Prostate gland (tissue), 2 donors: ENCODE measurements around the gene KCTD1. TPM values are rescaled to one million over a fixed set of nuclear protein-coding genes. Genes with fewer than 3 reads are reported as not detected.

Experiments used
- DNase-seq: peaks from one replicate; pipeline ENCODE4 v3.0.0-alpha.2; 2019; ENCODE audit warnings: low spot score
- H3K27ac ChIP-seq, 2 donors: fragments of 200-600 bp; sonication (generic); 2 replicates each; pipeline ENCODE4 v1.5.1; 2017 to 2019
- H3K27me3 ChIP-seq: fragments of 200-600 bp; sonication (generic); replicated peaks from 2 replicates; pipeline ENCODE4 v1.5.1; 2019; ENCODE audit not compliant: insufficient read depth
- H3K36me3 ChIP-seq, 2 donors: fragments of 200-600 bp; sonication (generic); 1 replicate in 1 of 2; 2 replicates in 1 of 2; pipeline versions ENCODE4 v1.5.1 to v1.8.1; 2017 to 2019
- H3K4me1 ChIP-seq: fragments of 200-600 bp; sonication (generic); replicated peaks from 2 replicates; pipeline ENCODE4 v1.5.1; 2019
- H3K4me3 ChIP-seq, 2 donors: fragments of 200-600 bp; sonication (generic); 2 replicates each; pipeline ENCODE4 v1.5.1; 2017 to 2019
- H3K9me3 ChIP-seq: fragments of 200-600 bp; sonication (generic); 2 replicates; pipeline ENCODE4 v1.5.1; 2017
- CTCF ChIP-seq, 4 experiments: fragments of 200-600 bp in 2 of 4; fragments of 450-650 bp in 2 of 4; sonication (generic) in 2 of 4; IDR thresholded peaks; 1 replicate in 3 of 4; 2 replicates in 1 of 4; pipeline ENCODE4 v1.5.1; 2016 to 2019; ENCODE audit warnings: antibody characterized with exemption in 4 of 4, mild to moderate bottlenecking in 2 of 4, moderate library complexity in 2 of 4
- POLR2A ChIP-seq: fragments of 450-650 bp; IDR thresholded peaks from one replicate; pipeline ENCODE4 v1.6.1; 2016; ENCODE audit warnings: antibody characterized with exemption, mild to moderate bottlenecking
- POLR2AphosphoS5 ChIP-seq: sonication (generic); formaldehyde crosslinking; IDR thresholded peaks from one replicate; pipeline ENCODE4 v1.6.1; 2017; ENCODE audit warnings: antibody characterized with exemption
- WGBS: methylation state at CpG from one replicate; pipeline ENCODE4 v1.1.5; 2018; 5-methylcytosine and 5-hydroxymethylcytosine counted together
- intact Hi-C: fragments of 100-400 bp; cut with DNase I; formaldehyde crosslinking; loops from one replicate; pipeline ENCODE4 v1.14.2; 2022
- total RNA-seq, 2 donors: library from RNA; depleted of rRNA; stranded (reverse); fragments of >200 nt; gene quantifications; one replicate each; pipeline ENCODE4 v1.1.0, GENCODE V29; 2016

KCTD1 gene
- total RNA-seq, 2 donors from 2014 or later = 24.7 to 40.5 TPM

GRCh38 chr18:26556573-26556972, 8.2 kb upstream of the KCTD1 start:
- 55% methylated on average over 3 of the region's 3 CpGs for WGBS
- DNase-seq = no peak
- Histone ChIP-seq H3K27me3 (no peaks in the 10 kb centered on the region), H3K27ac (no peak overlapping the region), H3K36me3 (no peaks in the 10 kb centered on the region), H3K9me3 (no peaks in the 10 kb centered on the region), H3K4me1 (no peaks in the 10 kb centered on the region), H3K4me3 (no peak overlapping the region)
- intact Hi-C loops = no loop called here
- TF ChIP-seq POLR2A (no peak), CTCF (IDR thresholded peaks at IDR 0.05) (no peak), POLR2AphosphoS5 (no peak)

GRCh38 chr18:26555804-26556553, 7.6 kb upstream of the KCTD1 start:
- no peaks in the 10 kb centered on the region for H3K27me3 ChIP-seq
- intact Hi-C loops = no loop called here
- H3K4me3 ChIP-seq = no peak overlapping the region
- no peaks in the 10 kb centered on the region for H3K9me3 ChIP-seq
- TF ChIP-seq POLR2A (no peak), POLR2AphosphoS5 (no peak), CTCF (IDR thresholded peaks at IDR 0.05) (no peak)
- WGBS = 90% methylated on average over 4 of the region's 4 CpGs
- no peaks in the 10 kb centered on the region for H3K36me3 ChIP-seq
- no peaks in the 10 kb centered on the region for H3K4me1 ChIP-seq
- DNase-seq = no peak
- H3K27ac ChIP-seq = no peak overlapping the region

GRCh38 chr18:26553943-26554342, 5.6 kb upstream of the KCTD1 start:
- no peak overlapping the region for H3K27ac ChIP-seq
- no peak for TF ChIP-seq POLR2A
- no peak for TF ChIP-seq POLR2AphosphoS5
- no peak for TF ChIP-seq CTCF (IDR thresholded peaks at IDR 0.05)
- DNase-seq = no peak
- no peaks in the 10 kb centered on the region for H3K36me3 ChIP-seq
- WGBS = 82% methylated on average over 1 of the region's 1 CpG
- no peaks in the 10 kb centered on the region for H3K4me1 ChIP-seq
- intact Hi-C loops = no loop called here
- H3K27me3 ChIP-seq = no peaks in the 10 kb centered on the region
- H3K9me3 ChIP-seq = no peaks in the 10 kb centered on the region
- no peak overlapping the region for H3K4me3 ChIP-seq

- no peaks in the 10 kb centered on the region for H3K4me1 ChIP-seq
- no peak for DNase-seq
- H3K4me3 ChIP-seq = no peak overlapping the region
- intact Hi-C loops = no loop called here
- no peaks in the 10 kb centered on the region for H3K36me3 ChIP-seq
- no peaks in the 10 kb centered on the region for H3K9me3 ChIP-seq
- no peaks in the 10 kb centered on the region for H3K27me3 ChIP-seq
- 55% methylated on average over 4 of the region's 4 CpGs for WGBS
- TF ChIP-seq POLR2A (no peak), POLR2AphosphoS5 (no peak), CTCF (IDR thresholded peaks at IDR 0.05) (no peak)
- no peak overlapping the region for H3K27ac ChIP-seq
These were observed 3.3 kb upstream of the KCTD1 start for GRCh38 chr18:26551695-26552081.

- H3K27ac ChIP-seq = peak overlapping the region; percentile 79 to 82
- H3K4me3 ChIP-seq = peak overlapping the region; percentile 66 to 69
- no peaks in the 10 kb centered on the region for H3K4me1 ChIP-seq
- H3K9me3 ChIP-seq = no peaks in the 10 kb centered on the region
- TF ChIP-seq POLR2AphosphoS5 (peak; percentile 34), POLR2A (no peak)
- H3K36me3 ChIP-seq = no peaks in the 10 kb centered on the region
- no peaks in the 10 kb centered on the region for H3K27me3 ChIP-seq
- DNase-seq = peak; percentile 64
- intact Hi-C loops = no loop called here
- WGBS = 9% methylated on average over 28 of the region's 28 CpGs
These were observed 2.8 kb upstream of the KCTD1 start for GRCh38 chr18:26550998-26551694.
